Liver (tissue), 3 donors: Measurements from ENCODE around the gene MBD6.

Source experiments
- CTCF ChIP-seq: fragments of 150-350 bp; IDR thresholded peaks from 2 replicates; pipeline ENCODE4 v1.5.1; 2017; ENCODE audit warnings: improper control_type of control experiment, low read depth, low read length; ENCODE audit not compliant: missing input control
- EGR1 ChIP-seq, 2 donors: IDR thresholded peaks; 2 replicates each; pipeline ENCODE4 v1.6.1; 2016 to 2018; ENCODE audit warnings: antibody characterized with exemption in 2 of 2, low read depth in 2 of 2
- GABPA ChIP-seq, 2 donors: IDR thresholded peaks in 1 of 2; conservative IDR thresholded peaks in 1 of 2; 2 replicates each; pipeline ENCODE4 v1.6.1; 2016; ENCODE audit warnings: antibody characterized with exemption in 2 of 2, mild to moderate bottlenecking in 1 of 2, moderate library complexity in 1 of 2
- YY1 ChIP-seq: IDR thresholded peaks from 2 replicates; pipeline ENCODE4 v1.6.1; 2016; ENCODE audit warnings: antibody characterized with exemption, mild to moderate bottlenecking
- donor health status: healthy.
- donor health status: healthy.

DNA sequence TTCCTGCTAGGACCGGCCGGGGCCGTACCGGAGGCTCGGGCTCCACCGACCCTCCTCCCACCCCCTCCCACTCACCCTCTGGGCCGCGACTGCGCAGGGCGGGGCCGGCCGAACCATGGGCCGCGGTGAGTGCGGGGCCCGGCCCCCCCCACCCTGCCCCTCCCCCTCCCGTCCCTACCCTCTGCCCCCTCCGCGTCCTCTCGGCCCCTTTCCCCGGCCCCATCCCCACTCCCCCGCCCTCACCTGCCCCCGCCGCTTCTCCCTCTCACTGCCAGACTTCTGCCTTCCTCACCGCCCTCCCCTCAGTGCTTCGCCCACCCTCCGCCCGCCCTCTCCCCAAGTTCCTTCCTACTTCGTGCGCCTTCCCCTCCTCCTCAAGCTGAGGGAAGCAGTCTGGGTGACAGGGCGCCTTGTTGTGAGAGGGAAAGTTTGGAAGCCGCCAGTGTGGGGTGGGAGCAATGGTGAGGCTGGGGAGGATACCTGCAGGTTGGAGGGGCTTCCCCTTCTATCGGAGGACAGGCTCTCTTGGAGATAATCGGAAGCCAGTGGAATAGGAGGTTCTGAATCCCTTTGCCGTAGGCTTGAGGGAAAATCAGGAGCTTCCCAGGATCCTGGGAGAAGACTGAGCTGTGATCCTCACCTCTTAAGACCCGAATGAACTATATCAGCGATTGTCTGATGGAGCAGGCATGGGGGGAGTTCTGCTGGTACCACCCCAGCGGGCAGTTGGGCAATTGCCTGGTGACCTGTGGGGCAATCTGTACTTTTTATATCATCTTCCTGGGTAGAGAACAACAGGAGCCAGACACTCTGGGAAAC, 472 bp downstream of the MBD6 start:
- peak; percentile 19 for TF ChIP-seq YY1
- peak; percentile 1 for TF ChIP-seq CTCF
- TF ChIP-seq EGR1 (IDR thresholded peaks at IDR 0.05; ENCODE audit: low read depth in 2 of 2): no peak
- TF ChIP-seq GABPA (IDR thresholded peaks at IDR 0.05 in 1 of 2, conservative IDR thresholded peaks at IDR 0.05 in 1 of 2): no peak
